ENCODE measurements around the gene UBB. TPM values are rescaled to one million over a fixed set of nuclear protein-coding genes. Genes with fewer than 3 reads are reported as not detected.

Gene UBB
- total and polyA plus RNA-seq, 2 experiments from 2014 or later: 871 to 1,692 TPM

- H3K36me3 Mint-ChIP-seq (ENCODE audit: low read depth): no peaks in the 10 kb centered on the region
- H3K9me2 ChIP-seq (ENCODE audit: insufficient read depth): no peaks in the 10 kb centered on the region
- DNase-seq (ENCODE audit: low spot score): no peak
- no peak overlapping the region for H3K4me3 ChIP-seq
- H3K4me2 ChIP-seq: no peak overlapping the region
- H2AFZ ChIP-seq: no peak overlapping the region
- no peaks in the 10 kb centered on the region for H3K36me3 ChIP-seq (ENCODE audit: insufficient read depth)
- no peaks in the 10 kb centered on the region for H3K4me1 ChIP-seq (ENCODE audit: insufficient read depth)
- peaks cover 11% of the 10 kb centered on the region; the same call in 2 of the 3 replicates for H3K4me1 Mint-ChIP-seq
- no peak overlapping the region for H3K27ac ChIP-seq (ENCODE audit: low read depth)
- no peak overlapping the region for H3K4me3 Mint-ChIP-seq
- no peak for ATAC-seq
- H3K27me3 ChIP-seq (ENCODE audit: insufficient read depth): no peaks in the 10 kb centered on the region
- H3F3A ChIP-seq (replicated peaks; ENCODE audit: low read depth): no peaks in the 10 kb centered on the region
- no peaks in the 10 kb centered on the region for H3K79me2 ChIP-seq (replicated peaks; ENCODE audit: insufficient read depth)
- no peak for TF ChIP-seq EZH2phosphoT487 (IDR thresholded peaks at IDR 0.05; ENCODE audit: unreplicated experiment)
- TF ChIP-seq JUNB (IDR thresholded peaks at IDR 0.05; ENCODE audit: unreplicated experiment): no peak
- TF ChIP-seq REST (IDR thresholded peaks at IDR 0.05; ENCODE audit: unreplicated experiment): no peak
- no peak for TF ChIP-seq EZH2 (IDR thresholded peaks at IDR 0.05; ENCODE audit: low read depth, unreplicated experiment)
- no peak for TF ChIP-seq ZNF462 (CRISPR knock-in tag; IDR thresholded peaks at IDR 0.05)
- TF ChIP-seq ZNF114 (CRISPR knock-in tag; IDR thresholded peaks at IDR 0.05): no peak
- TF ChIP-seq CREB1 (CRISPR knock-in tag; IDR thresholded peaks at IDR 0.05; ENCODE audit: low read depth): no peak
- TF ChIP-seq STAT1 (IDR thresholded peaks at IDR 0.05; ENCODE audit: unreplicated experiment): no peak
- TF ChIP-seq ETS1 (IDR thresholded peaks at IDR 0.05): no peak
- TF ChIP-seq POLR2AphosphoS5 (IDR thresholded peaks at IDR 0.05; ENCODE audit: low read depth): no peak
- TF ChIP-seq CTCF (conservative IDR thresholded peaks at IDR 0.05; ENCODE audit: low read depth in 2 of 2): no peak
- no peak for TF ChIP-seq NANOG (IDR thresholded peaks at IDR 0.05; ENCODE audit: borderline replicate concordance)
- no peak for TF ChIP-seq ZNF331 (CRISPR knock-in tag; IDR thresholded peaks at IDR 0.05; ENCODE audit: low read depth)
- no peak overlapping the region for H3K27ac Mint-ChIP-seq
- no peaks in the 10 kb centered on the region for H4K20me1 ChIP-seq (replicated peaks; ENCODE audit: insufficient read depth)
- H3K9me3 Mint-ChIP-seq: no peaks in the 10 kb centered on the region
- peaks cover 4% of the 10 kb centered on the region for H3K27me3 Mint-ChIP-seq (ENCODE audit: insufficient read depth, low read depth, poor library complexity)
Measured at GRCh38 chr17:16423226-16423872, 42.5 kb downstream of the UBB start.

Measured in GM23338 (cell line).